GM23338 (cell line): Measurements from ENCODE around the gene DMD. TPM values are rescaled to one million over a fixed set of nuclear protein-coding genes. Genes with fewer than 3 reads are reported as not detected.
A peak's percentile ranks its signal among the peaks of the same experiment; 100 is the strongest.

Source experiments
- ATAC-seq: fragments of 200-7000 bp; cut with Tn5 transposase; 3 replicates; pipeline ENCODE4 v1.9.1; 2020
- DNase-seq: peaks from one replicate; pipeline ENCODE4 v3.0.0-alpha.2; 2015; ENCODE audit warnings: low spot score
- H2AFZ ChIP-seq: fragments of 200-600 bp; sonication (generic); 2 replicates; pipeline ENCODE4 v1.8.0; 2016; ENCODE audit warnings: antibody characterized with exemption, mild to moderate bottlenecking, moderate library complexity
- H3F3A ChIP-seq: fragments of 200-600 bp; sonication (generic); replicated peaks from 2 replicates; pipeline ENCODE4 v1.8.0; 2017; ENCODE audit warnings: antibody characterized with exemption, mixed run types, low read depth
- H3K27ac ChIP-seq: fragments of 200-600 bp; sonication (generic); 2 replicates; pipeline ENCODE4 v1.6.1; 2016; ENCODE audit warnings: low read depth
- H3K27me3 ChIP-seq: fragments of 200-600 bp; sonication (generic); 2 replicates; pipeline ENCODE4 v1.8.0; 2016; ENCODE audit warnings: mild to moderate bottlenecking, mixed run types, moderate library complexity; ENCODE audit not compliant: insufficient read depth
- H3K36me3 ChIP-seq: fragments of 200-600 bp; sonication (generic); 2 replicates; pipeline ENCODE4 v1.8.0; 2016; ENCODE audit warnings: mild to moderate bottlenecking; ENCODE audit not compliant: insufficient read depth
- H3K4me1 ChIP-seq: fragments of 200-600 bp; sonication (generic); 2 replicates; pipeline ENCODE4 v1.8.0; 2016; ENCODE audit warnings: mild to moderate bottlenecking, moderate library complexity; ENCODE audit not compliant: insufficient read depth
- H3K4me2 ChIP-seq: fragments of 200-600 bp; sonication (generic); 2 replicates; pipeline ENCODE4 v1.7.1; 2017; ENCODE audit warnings: mixed run types
- H3K4me3 ChIP-seq: fragments of 200-600 bp; sonication (generic); 2 replicates; pipeline ENCODE4 v1.6.1; 2016; ENCODE audit warnings: mixed run types
- H3K79me2 ChIP-seq: fragments of 200-600 bp; sonication (generic); replicated peaks from 2 replicates; pipeline ENCODE4 v1.8.0; 2017; ENCODE audit warnings: mild to moderate bottlenecking; ENCODE audit not compliant: insufficient read depth
- H3K9me2 ChIP-seq: fragments of 200-600 bp; sonication (generic); 2 replicates; pipeline ENCODE4 v1.8.0; 2017; ENCODE audit not compliant: insufficient read depth
- H4K20me1 ChIP-seq: fragments of 200-600 bp; sonication (generic); replicated peaks from 2 replicates; pipeline ENCODE4 v1.8.0; 2017; ENCODE audit warnings: mild to moderate bottlenecking; ENCODE audit not compliant: insufficient read depth
- H3K27ac Mint-ChIP-seq: 2 replicates; pipeline ENCODE4 v1.8.0; 2020; ENCODE audit warnings: inconsistent platforms, mild to moderate bottlenecking, moderate library complexity, mixed read lengths
- H3K27me3 Mint-ChIP-seq: 3 replicates; pipeline ENCODE4 v1.8.0; 2022; ENCODE audit warnings: low read depth, mild to moderate bottlenecking, moderate library complexity, mixed read lengths, inconsistent platforms; ENCODE audit not compliant: insufficient read depth, poor library complexity
- H3K36me3 Mint-ChIP-seq: 3 replicates; pipeline ENCODE4 v1.8.0; 2021; ENCODE audit warnings: low read depth, mild to moderate bottlenecking, inconsistent platforms, moderate library complexity, mixed read lengths
- H3K4me1 Mint-ChIP-seq: 3 replicates; pipeline ENCODE4 v1.8.0; 2020; ENCODE audit warnings: mild to moderate bottlenecking, inconsistent platforms, mixed read lengths
- H3K4me3 Mint-ChIP-seq: 3 replicates; pipeline ENCODE4 v1.8.0; 2021; ENCODE audit warnings: moderate library complexity, mild to moderate bottlenecking, inconsistent platforms, mixed read lengths
- H3K9me3 Mint-ChIP-seq: 3 replicates; pipeline ENCODE4 v1.8.0; 2020; ENCODE audit warnings: moderate library complexity, mild to moderate bottlenecking, inconsistent platforms, mixed read lengths
- CREB1 ChIP-seq: fragments of 250-450 bp; sonication (Bioruptor Pico); IDR thresholded peaks from 2 replicates; pipeline ENCODE4 v1.5.0; 2020; ENCODE audit warnings: low read depth, mild to moderate bottlenecking, moderate library complexity
- EZH2 ChIP-seq: fragments of 200-600 bp; sonication (generic); IDR thresholded peaks from one replicate; pipeline ENCODE4 v1.8.0; 2017; ENCODE audit warnings: antibody characterized with exemption, mild to moderate bottlenecking, low read depth; ENCODE audit not compliant: unreplicated experiment
- EZH2phosphoT487 ChIP-seq: fragments of 200-600 bp; sonication (generic); IDR thresholded peaks from one replicate; pipeline ENCODE4 v1.8.1; 2018; ENCODE audit warnings: antibody characterized with exemption; ENCODE audit not compliant: unreplicated experiment
- JUNB ChIP-seq: IDR thresholded peaks from one replicate; pipeline ENCODE4 v1.6.1; 2016; ENCODE audit warnings: antibody characterized with exemption; ENCODE audit not compliant: unreplicated experiment
- NANOG ChIP-seq: IDR thresholded peaks from 2 replicates; pipeline ENCODE4 v1.6.1; 2016; ENCODE audit warnings: antibody characterized with exemption, borderline replicate concordance
- POLR2AphosphoS5 ChIP-seq: IDR thresholded peaks from 2 replicates; pipeline ENCODE4 v1.6.1; 2016; ENCODE audit warnings: antibody characterized with exemption, low read depth
- STAT1 ChIP-seq: IDR thresholded peaks from one replicate; pipeline ENCODE4 v1.6.1; 2016; ENCODE audit warnings: antibody characterized with exemption; ENCODE audit not compliant: unreplicated experiment
- ZNF331 ChIP-seq: fragments of 250-450 bp; sonication (Bioruptor Pico); IDR thresholded peaks from 2 replicates; pipeline ENCODE4 v1.5.0; 2020; ENCODE audit warnings: low read depth, mild to moderate bottlenecking, moderate library complexity
- polyA plus RNA-seq: library from polyadenylated mRNA; unstranded; fragments of >200 nt; fragmentation: Nextera tagmentation; extraction: Ambion mirVana; gene quantifications from 2 replicates; pipeline ENCODE4 v1.2.1, GENCODE V29; 2016
- total RNA-seq: library from RNA; depleted of rRNA; stranded (reverse); fragments of >200 nt; shearing (Covaris generic); gene quantifications from 2 replicates; pipeline ENCODE4 v1.2.3, GENCODE V29; 2014
- TF ChIP-seq, protein P1 (sequence below), 2 experiments: fragments of 200-600 bp in 1 of 2; sonication (generic) in 1 of 2; conservative IDR thresholded peaks; 2 replicates each; pipeline versions ENCODE4 v1.5.1 to v1.6.1; 2016 to 2017; ENCODE audit warnings: antibody characterized with exemption in 2 of 2, low read depth in 2 of 2, mild to moderate bottlenecking in 2 of 2, moderate library complexity in 1 of 2
- TF ChIP-seq, protein P2 (sequence below): IDR thresholded peaks from 2 replicates; pipeline ENCODE4 v1.6.1; 2016; ENCODE audit warnings: antibody characterized with exemption
- TF ChIP-seq, protein P3 (sequence below): fragments of 250-450 bp; sonication (Bioruptor Pico); IDR thresholded peaks from 2 replicates; pipeline ENCODE4 v1.5.0; 2020; ENCODE audit warnings: mild to moderate bottlenecking, moderate library complexity
- TF ChIP-seq, protein P4 (sequence below): IDR thresholded peaks from one replicate; pipeline ENCODE4 v1.6.1; 2018; ENCODE audit warnings: antibody characterized with exemption; ENCODE audit not compliant: unreplicated experiment

DMD gene
- total and polyA plus RNA-seq, 2 experiments from 2014 or later = 4.5 to 7.6 TPM

DNA sequence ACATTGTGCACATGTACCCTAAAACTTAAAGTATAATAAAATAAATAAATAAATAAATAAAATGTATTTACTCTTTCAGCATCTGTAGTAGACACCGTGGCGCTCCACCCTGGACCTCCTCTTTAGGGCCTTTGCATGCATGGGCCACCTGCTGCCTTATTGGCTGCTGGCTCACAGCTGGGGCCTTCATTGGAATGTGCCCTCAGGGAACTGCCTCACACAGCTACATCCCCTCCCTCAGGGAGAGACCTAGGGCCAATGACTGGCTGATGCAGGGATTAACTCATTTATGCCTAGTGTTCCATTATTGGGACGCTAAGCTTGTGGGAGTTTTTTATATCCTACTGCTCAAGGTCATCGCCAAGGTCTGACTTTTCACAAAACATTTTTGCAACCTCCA is 1836.6 kb downstream of the DMD start:
- ATAC-seq (no peak), DNase-seq (peak; percentile 5)
- H3F3A ChIP-seq = no peaks in the 10 kb centered on the region
- H4K20me1 ChIP-seq = no peaks in the 10 kb centered on the region
- TF ChIP-seq, protein P1, sequence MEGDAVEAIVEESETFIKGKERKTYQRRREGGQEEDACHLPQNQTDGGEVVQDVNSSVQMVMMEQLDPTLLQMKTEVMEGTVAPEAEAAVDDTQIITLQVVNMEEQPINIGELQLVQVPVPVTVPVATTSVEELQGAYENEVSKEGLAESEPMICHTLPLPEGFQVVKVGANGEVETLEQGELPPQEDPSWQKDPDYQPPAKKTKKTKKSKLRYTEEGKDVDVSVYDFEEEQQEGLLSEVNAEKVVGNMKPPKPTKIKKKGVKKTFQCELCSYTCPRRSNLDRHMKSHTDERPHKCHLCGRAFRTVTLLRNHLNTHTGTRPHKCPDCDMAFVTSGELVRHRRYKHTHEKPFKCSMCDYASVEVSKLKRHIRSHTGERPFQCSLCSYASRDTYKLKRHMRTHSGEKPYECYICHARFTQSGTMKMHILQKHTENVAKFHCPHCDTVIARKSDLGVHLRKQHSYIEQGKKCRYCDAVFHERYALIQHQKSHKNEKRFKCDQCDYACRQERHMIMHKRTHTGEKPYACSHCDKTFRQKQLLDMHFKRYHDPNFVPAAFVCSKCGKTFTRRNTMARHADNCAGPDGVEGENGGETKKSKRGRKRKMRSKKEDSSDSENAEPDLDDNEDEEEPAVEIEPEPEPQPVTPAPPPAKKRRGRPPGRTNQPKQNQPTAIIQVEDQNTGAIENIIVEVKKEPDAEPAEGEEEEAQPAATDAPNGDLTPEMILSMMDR (conservative IDR thresholded peaks at IDR 0.05; ENCODE audit: low read depth in 2 of 2) = no peak
- TF ChIP-seq POLR2AphosphoS5 (no peak), EZH2phosphoT487 (no peak), CREB1 (CRISPR knock-in tag) (no peak), JUNB (no peak), EZH2 (no peak), STAT1 (no peak), NANOG (no peak), ZNF331 (CRISPR knock-in tag) (no peak)
- TF ChIP-seq, protein P2, sequence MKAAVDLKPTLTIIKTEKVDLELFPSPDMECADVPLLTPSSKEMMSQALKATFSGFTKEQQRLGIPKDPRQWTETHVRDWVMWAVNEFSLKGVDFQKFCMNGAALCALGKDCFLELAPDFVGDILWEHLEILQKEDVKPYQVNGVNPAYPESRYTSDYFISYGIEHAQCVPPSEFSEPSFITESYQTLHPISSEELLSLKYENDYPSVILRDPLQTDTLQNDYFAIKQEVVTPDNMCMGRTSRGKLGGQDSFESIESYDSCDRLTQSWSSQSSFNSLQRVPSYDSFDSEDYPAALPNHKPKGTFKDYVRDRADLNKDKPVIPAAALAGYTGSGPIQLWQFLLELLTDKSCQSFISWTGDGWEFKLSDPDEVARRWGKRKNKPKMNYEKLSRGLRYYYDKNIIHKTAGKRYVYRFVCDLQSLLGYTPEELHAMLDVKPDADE = no peak
- TF ChIP-seq, protein P3, sequence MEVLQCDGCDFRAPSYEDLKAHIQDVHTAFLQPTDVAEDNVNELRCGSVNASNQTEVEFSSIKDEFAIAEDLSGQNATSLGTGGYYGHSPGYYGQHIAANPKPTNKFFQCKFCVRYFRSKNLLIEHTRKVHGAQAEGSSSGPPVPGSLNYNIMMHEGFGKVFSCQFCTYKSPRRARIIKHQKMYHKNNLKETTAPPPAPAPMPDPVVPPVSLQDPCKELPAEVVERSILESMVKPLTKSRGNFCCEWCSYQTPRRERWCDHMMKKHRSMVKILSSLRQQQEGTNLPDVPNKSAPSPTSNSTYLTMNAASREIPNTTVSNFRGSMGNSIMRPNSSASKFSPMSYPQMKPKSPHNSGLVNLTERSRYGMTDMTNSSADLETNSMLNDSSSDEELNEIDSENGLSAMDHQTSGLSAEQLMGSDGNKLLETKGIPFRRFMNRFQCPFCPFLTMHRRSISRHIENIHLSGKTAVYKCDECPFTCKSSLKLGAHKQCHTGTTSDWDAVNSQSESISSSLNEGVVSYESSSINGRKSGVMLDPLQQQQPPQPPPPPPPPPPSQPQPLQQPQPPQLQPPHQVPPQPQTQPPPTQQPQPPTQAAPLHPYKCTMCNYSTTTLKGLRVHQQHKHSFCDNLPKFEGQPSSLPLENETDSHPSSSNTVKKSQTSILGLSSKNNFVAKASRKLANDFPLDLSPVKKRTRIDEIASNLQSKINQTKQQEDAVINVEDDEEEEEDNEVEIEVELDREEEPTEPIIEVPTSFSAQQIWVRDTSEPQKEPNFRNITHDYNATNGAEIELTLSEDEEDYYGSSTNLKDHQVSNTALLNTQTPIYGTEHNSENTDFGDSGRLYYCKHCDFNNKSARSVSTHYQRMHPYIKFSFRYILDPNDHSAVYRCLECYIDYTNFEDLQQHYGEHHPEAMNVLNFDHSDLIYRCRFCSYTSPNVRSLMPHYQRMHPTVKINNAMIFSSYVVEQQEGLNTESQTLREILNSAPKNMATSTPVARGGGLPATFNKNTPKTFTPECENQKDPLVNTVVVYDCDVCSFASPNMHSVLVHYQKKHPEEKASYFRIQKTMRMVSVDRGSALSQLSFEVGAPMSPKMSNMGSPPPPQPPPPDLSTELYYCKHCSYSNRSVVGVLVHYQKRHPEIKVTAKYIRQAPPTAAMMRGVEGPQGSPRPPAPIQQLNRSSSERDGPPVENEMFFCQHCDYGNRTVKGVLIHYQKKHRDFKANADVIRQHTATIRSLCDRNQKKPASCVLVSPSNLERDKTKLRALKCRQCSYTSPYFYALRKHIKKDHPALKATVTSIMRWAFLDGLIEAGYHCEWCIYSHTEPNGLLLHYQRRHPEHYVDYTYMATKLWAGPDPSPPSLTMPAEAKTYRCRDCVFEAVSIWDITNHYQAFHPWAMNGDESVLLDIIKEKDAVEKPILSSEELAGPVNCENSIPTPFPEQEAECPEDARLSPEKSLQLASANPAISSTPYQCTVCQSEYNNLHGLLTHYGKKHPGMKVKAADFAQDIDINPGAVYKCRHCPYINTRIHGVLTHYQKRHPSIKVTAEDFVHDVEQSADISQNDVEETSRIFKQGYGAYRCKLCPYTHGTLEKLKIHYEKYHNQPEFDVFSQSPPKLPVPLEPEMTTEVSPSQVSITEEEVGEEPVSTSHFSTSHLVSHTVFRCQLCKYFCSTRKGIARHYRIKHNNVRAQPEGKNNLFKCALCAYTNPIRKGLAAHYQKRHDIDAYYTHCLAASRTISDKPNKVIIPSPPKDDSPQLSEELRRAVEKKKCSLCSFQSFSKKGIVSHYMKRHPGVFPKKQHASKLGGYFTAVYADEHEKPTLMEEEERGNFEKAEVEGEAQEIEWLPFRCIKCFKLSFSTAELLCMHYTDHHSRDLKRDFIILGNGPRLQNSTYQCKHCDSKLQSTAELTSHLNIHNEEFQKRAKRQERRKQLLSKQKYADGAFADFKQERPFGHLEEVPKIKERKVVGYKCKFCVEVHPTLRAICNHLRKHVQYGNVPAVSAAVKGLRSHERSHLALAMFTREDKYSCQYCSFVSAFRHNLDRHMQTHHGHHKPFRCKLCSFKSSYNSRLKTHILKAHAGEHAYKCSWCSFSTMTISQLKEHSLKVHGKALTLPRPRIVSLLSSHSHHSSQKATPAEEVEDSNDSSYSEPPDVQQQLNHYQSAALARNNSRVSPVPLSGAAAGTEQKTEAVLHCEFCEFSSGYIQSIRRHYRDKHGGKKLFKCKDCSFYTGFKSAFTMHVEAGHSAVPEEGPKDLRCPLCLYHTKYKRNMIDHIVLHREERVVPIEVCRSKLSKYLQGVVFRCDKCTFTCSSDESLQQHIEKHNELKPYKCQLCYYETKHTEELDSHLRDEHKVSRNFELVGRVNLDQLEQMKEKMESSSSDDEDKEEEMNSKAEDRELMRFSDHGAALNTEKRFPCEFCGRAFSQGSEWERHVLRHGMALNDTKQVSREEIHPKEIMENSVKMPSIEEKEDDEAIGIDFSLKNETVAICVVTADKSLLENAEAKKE = no peak
- TF ChIP-seq, protein P4, sequence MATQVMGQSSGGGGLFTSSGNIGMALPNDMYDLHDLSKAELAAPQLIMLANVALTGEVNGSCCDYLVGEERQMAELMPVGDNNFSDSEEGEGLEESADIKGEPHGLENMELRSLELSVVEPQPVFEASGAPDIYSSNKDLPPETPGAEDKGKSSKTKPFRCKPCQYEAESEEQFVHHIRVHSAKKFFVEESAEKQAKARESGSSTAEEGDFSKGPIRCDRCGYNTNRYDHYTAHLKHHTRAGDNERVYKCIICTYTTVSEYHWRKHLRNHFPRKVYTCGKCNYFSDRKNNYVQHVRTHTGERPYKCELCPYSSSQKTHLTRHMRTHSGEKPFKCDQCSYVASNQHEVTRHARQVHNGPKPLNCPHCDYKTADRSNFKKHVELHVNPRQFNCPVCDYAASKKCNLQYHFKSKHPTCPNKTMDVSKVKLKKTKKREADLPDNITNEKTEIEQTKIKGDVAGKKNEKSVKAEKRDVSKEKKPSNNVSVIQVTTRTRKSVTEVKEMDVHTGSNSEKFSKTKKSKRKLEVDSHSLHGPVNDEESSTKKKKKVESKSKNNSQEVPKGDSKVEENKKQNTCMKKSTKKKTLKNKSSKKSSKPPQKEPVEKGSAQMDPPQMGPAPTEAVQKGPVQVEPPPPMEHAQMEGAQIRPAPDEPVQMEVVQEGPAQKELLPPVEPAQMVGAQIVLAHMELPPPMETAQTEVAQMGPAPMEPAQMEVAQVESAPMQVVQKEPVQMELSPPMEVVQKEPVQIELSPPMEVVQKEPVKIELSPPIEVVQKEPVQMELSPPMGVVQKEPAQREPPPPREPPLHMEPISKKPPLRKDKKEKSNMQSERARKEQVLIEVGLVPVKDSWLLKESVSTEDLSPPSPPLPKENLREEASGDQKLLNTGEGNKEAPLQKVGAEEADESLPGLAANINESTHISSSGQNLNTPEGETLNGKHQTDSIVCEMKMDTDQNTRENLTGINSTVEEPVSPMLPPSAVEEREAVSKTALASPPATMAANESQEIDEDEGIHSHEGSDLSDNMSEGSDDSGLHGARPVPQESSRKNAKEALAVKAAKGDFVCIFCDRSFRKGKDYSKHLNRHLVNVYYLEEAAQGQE = no peak
- H3K79me2 ChIP-seq = no peaks in the 10 kb centered on the region
- no peak overlapping the region for H3K4me2 ChIP-seq
- no peak overlapping the region for H3K27ac ChIP-seq
- no peaks in the 10 kb centered on the region for H3K36me3 ChIP-seq
- Mint-ChIP-seq H3K4me3 (no peak overlapping the region), H3K4me1 (peaks cover 8% of the 10 kb centered on the region; the same call in 2 of the 3 replicates), H3K27ac (no peak overlapping the region), H3K36me3 (no peaks in the 10 kb centered on the region), H3K27me3 (peaks cover 1% of the 10 kb centered on the region), H3K9me3 (peaks cover 3% of the 10 kb centered on the region; the same call in 1 of the 3 replicates)
- H3K4me1 ChIP-seq = no peaks in the 10 kb centered on the region
- H2AFZ ChIP-seq = no peak overlapping the region
- H3K9me2 ChIP-seq = no peaks in the 10 kb centered on the region
- H3K27me3 ChIP-seq = no peaks in the 10 kb centered on the region
- no peak overlapping the region for H3K4me3 ChIP-seq
